SK-N-SH (cell line): Measurements from ENCODE around the gene ZNF609. TPM values are rescaled to one million over a fixed set of nuclear protein-coding genes. Genes with fewer than 3 reads are reported as not detected.

Source experiments
- CTCF ChIA-PET: fragments of 300-600, 350-600 bp; formaldehyde crosslinking; extraction: SDS; loops from one replicate; lab custom pipeline; 2021; lab: Yijun Ruan, JAX
- POLR2A ChIA-PET: fragments of 350-600 bp; sonication (Branson Sonifier 250); formaldehyde crosslinking; extraction: SDS; loops from one replicate; lab custom pipeline; 2020; ENCODE audit warnings: antibody characterized with exemption, inconsistent platforms; lab: Yijun Ruan, JAX
- DNase-seq: peaks from one replicate; pipeline ENCODE4 v3.0.0; 2012
- H2AFZ ChIP-seq: fragments of 200-600 bp; sonication (generic); 2 replicates; pipeline ENCODE4 v1.8.1; 2016; ENCODE audit warnings: antibody characterized with exemption, mild to moderate bottlenecking, low read depth
- H3F3A ChIP-seq: fragments of 200-600 bp; sonication (generic); replicated peaks from 2 replicates; pipeline ENCODE3; 2016; ENCODE audit warnings: antibody characterized with exemption, mild to moderate bottlenecking; ENCODE audit not compliant: insufficient read depth
- H3K27ac ChIP-seq, 2 experiments: fragments of 200-500 bp in 1 of 2; fragments of 200-600 bp in 1 of 2; sonication (Bioruptor generic) in 1 of 2; sonication (generic), shearing (Covaris generic) in 1 of 2; 2 replicates each; pipeline versions ENCODE4 v1.5.1 to v1.6.1; 2014 to 2016; ENCODE audit warnings: low read depth in 2 of 2, inconsistent platforms in 1 of 2, low read length in 1 of 2, mild to moderate bottlenecking in 1 of 2, mixed read lengths in 1 of 2
- H3K27me3 ChIP-seq: fragments of 200-600 bp; sonication (generic), shearing (Covaris generic); 2 replicates; pipeline ENCODE4 v1.6.1; 2016; ENCODE audit warnings: mixed run types; ENCODE audit not compliant: insufficient read depth
- H3K36me3 ChIP-seq, 2 experiments: fragments of 200-500 bp in 1 of 2; fragments of 200-600 bp in 1 of 2; sonication (Bioruptor generic) in 1 of 2; sonication (generic) in 1 of 2; replicated peaks in 1 of 2; 2 replicates each; pipeline versions ENCODE3 to v1.5.1; 2014 to 2016; ENCODE audit warnings: low read length in 1 of 2, mild to moderate bottlenecking in 1 of 2; ENCODE audit not compliant: insufficient read depth in 2 of 2, control insufficient read depth in 1 of 2
- H3K4me1 ChIP-seq, 2 experiments: fragments of 200-500 bp in 1 of 2; fragments of 200-600 bp in 1 of 2; sonication (Bioruptor generic) in 1 of 2; sonication (generic), shearing (Covaris generic) in 1 of 2; 2 replicates each; pipeline versions ENCODE4 v1.5.1 to v1.6.1; 2014 to 2016; ENCODE audit warnings: low read depth in 1 of 2, low read length in 1 of 2, mixed run types in 1 of 2; ENCODE audit not compliant: insufficient read depth in 2 of 2, control insufficient read depth in 1 of 2
- H3K4me2 ChIP-seq: fragments of 200-600 bp; sonication (generic), shearing (Covaris generic); 2 replicates; pipeline ENCODE4 v1.6.1; 2017; ENCODE audit warnings: mixed run types
- H3K4me3 ChIP-seq, 2 experiments: fragments of 200-500 bp in 1 of 2; fragments of 200-600 bp in 1 of 2; sonication (Bioruptor generic) in 1 of 2; sonication (generic), shearing (Covaris generic) in 1 of 2; 2 replicates each; pipeline versions ENCODE4 v1.5.1 to v1.8.1; 2014 to 2016; ENCODE audit warnings: low read depth in 2 of 2, inconsistent platforms in 1 of 2, low read length in 1 of 2, mild to moderate bottlenecking in 1 of 2, mixed read lengths in 1 of 2, moderate library complexity in 1 of 2
- H3K79me2 ChIP-seq: fragments of 200-600 bp; sonication (generic); 2 replicates; pipeline ENCODE4 v1.8.1; 2017; ENCODE audit warnings: mild to moderate bottlenecking; ENCODE audit not compliant: insufficient read depth
- H3K9ac ChIP-seq: fragments of 200-600 bp; sonication (generic); 2 replicates; pipeline ENCODE4 v1.6.1; 2017; ENCODE audit warnings: mixed run types
- H3K9me2 ChIP-seq: fragments of 200-600 bp; sonication (generic); 2 replicates; pipeline ENCODE4 v1.6.1; 2017; ENCODE audit warnings: mixed run types
- H3K9me3 ChIP-seq: fragments of 200-600 bp; sonication (generic); 2 replicates; pipeline ENCODE4 v1.6.1; 2017; ENCODE audit warnings: mixed run types, mild to moderate bottlenecking, moderate library complexity
- H4K20me1 ChIP-seq: fragments of 200-600 bp; sonication (generic); 2 replicates; pipeline ENCODE4 v1.6.1; 2017; ENCODE audit warnings: mild to moderate bottlenecking, mixed run types; ENCODE audit not compliant: insufficient read depth
- ELF1 ChIP-seq: IDR thresholded peaks from 2 replicates; pipeline ENCODE4 v1.4.0; 2012
- EP300 ChIP-seq, 2 experiments: IDR thresholded peaks; 2 replicates each; pipeline versions ENCODE4 v1.4.0 to v1.6.1; 2012; ENCODE audit warnings: borderline replicate concordance in 1 of 2, low read depth in 1 of 2, low read length in 1 of 2
- GABPA ChIP-seq: IDR thresholded peaks from 2 replicates; pipeline ENCODE4 v1.4.0; 2012; ENCODE audit warnings: low read depth, mild to moderate bottlenecking
- GATA2 ChIP-seq: sonication (generic); formaldehyde crosslinking; IDR thresholded peaks from 2 replicates; pipeline ENCODE4 v1.5.0; 2020; ENCODE audit warnings: mild to moderate bottlenecking, missing genetic modification reagents
- JUND ChIP-seq: IDR thresholded peaks from 2 replicates; pipeline ENCODE4 v1.4.0; 2012
- MXI1 ChIP-seq: IDR thresholded peaks from 2 replicates; pipeline ENCODE4 v1.6.1; 2012; ENCODE audit warnings: mild to moderate bottlenecking, low read depth, low read length, improper control_type of control experiment
- NFIC ChIP-seq: IDR thresholded peaks from 2 replicates; pipeline ENCODE4 v1.4.0; 2012; ENCODE audit warnings: borderline replicate concordance
- NRF1 ChIP-seq: IDR thresholded peaks from 2 replicates; pipeline ENCODE4 v1.6.1; 2012; ENCODE audit warnings: low read depth, mild to moderate bottlenecking, low read length
- RCOR1 ChIP-seq: fragments of 150-350 bp; IDR thresholded peaks from 2 replicates; pipeline ENCODE4 v1.6.1; 2017; ENCODE audit warnings: antibody characterized with exemption, low read length
- RXRA ChIP-seq: IDR thresholded peaks from 2 replicates; pipeline ENCODE4 v1.4.0; 2012; ENCODE audit warnings: low read depth, mild to moderate bottlenecking, borderline replicate concordance
- SMC3 ChIP-seq: IDR thresholded peaks from 2 replicates; pipeline ENCODE4 v1.6.1; 2012; ENCODE audit warnings: low read depth, low read length, improper control_type of control experiment
- TAF1 ChIP-seq: IDR thresholded peaks from 2 replicates; pipeline ENCODE4 v1.6.1; 2012; ENCODE audit warnings: low read depth, mild to moderate bottlenecking, low read length, moderate library complexity, borderline replicate concordance
- TCF12 ChIP-seq: IDR thresholded peaks from 2 replicates; pipeline ENCODE4 v1.4.0; 2012
- TEAD4 ChIP-seq: IDR thresholded peaks from 2 replicates; pipeline ENCODE4 v1.4.0; 2012; ENCODE audit warnings: mild to moderate bottlenecking, borderline replicate concordance; ENCODE audit not compliant: insufficient read depth
- YY1 ChIP-seq: IDR thresholded peaks from 2 replicates; pipeline ENCODE4 v1.4.0; 2012; ENCODE audit warnings: low read depth, mild to moderate bottlenecking
- WGBS: methylation state at CpG from one replicate; pipeline ENCODE4 v1.1.6; 2017; ENCODE audit warnings: low lambda C conversion rate; 5-methylcytosine and 5-hydroxymethylcytosine counted together
- polyA plus RNA-seq, 3 experiments: library from polyadenylated mRNA; depleted of rRNA; stranded (reverse); fragments of >200 nt; gene quantifications; 2 replicates each; pipeline ENCODE4 v1.2.3, GENCODE V29; 2012
- TF ChIP-seq, protein P1 (sequence below): IDR thresholded peaks from 2 replicates; pipeline ENCODE4; 2012
- TF ChIP-seq, protein P2 (sequence below): IDR thresholded peaks from 2 replicates; pipeline ENCODE4 v1.4.0; 2012; ENCODE audit warnings: low read depth
- TF ChIP-seq, protein P3 (sequence below): fragments of 150-350 bp; IDR thresholded peaks from 2 replicates; pipeline ENCODE4 v1.6.1; 2016; ENCODE audit warnings: mild to moderate bottlenecking, low read depth, low read length
- TF ChIP-seq, protein P4 (sequence below): IDR thresholded peaks from 2 replicates; pipeline ENCODE4 v1.4.0; 2012; ENCODE audit warnings: low read depth, borderline replicate concordance
- TF ChIP-seq, protein P5 (sequence below): fragments of 200-600 bp; sonication (generic); IDR thresholded peaks from 2 replicates; pipeline ENCODE4 v1.6.1; 2017; ENCODE audit warnings: antibody characterized with exemption, mild to moderate bottlenecking, moderate library complexity

ZNF609 gene
- polyA plus RNA-seq, 1 of the 3 experiments (the other 2 are of a cell fraction), result 12.6 TPM

DNA sequence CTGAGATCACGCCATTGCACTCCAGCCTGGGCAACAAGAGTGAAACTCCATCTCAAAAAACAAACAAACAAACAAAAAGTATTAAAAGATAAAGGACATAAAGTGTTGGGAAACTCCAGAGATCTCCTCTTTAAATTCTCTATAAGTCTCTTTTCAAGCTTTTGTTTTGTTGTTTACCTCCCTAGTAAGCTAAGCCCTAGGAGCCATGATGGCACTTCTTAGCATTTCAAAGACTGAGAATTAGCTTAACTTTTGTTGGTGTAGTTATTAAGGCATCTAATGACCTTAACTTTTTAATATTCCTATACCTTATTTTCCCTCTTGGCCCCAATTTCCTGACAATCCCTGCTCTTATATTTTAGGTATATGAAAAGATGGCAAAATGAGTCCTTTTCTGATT, 157.3 kb downstream of the ZNF609 start:
- Histone ChIP-seq H2AFZ (no peak overlapping the region), H4K20me1 (peaks cover 53% of the 10 kb centered on the region), H3K4me2 (no peak overlapping the region), H3K4me3 (no peak overlapping the region), H3K9me2 (no peaks in the 10 kb centered on the region), H3K9me3 (no peaks in the 10 kb centered on the region), H3K9ac (no peak overlapping the region), H3K27ac (no peak overlapping the region), H3K4me1 (peaks cover 19 to 36% of the 10 kb centered on the region in 2 experiments), H3K36me3 (no peaks in the 10 kb centered on the region), H3F3A (peaks cover 23% of the 10 kb centered on the region), H3K27me3 (no peaks in the 10 kb centered on the region), H3K79me2 (peaks cover 90% of the 10 kb centered on the region)
- TF ChIP-seq, protein P1, sequence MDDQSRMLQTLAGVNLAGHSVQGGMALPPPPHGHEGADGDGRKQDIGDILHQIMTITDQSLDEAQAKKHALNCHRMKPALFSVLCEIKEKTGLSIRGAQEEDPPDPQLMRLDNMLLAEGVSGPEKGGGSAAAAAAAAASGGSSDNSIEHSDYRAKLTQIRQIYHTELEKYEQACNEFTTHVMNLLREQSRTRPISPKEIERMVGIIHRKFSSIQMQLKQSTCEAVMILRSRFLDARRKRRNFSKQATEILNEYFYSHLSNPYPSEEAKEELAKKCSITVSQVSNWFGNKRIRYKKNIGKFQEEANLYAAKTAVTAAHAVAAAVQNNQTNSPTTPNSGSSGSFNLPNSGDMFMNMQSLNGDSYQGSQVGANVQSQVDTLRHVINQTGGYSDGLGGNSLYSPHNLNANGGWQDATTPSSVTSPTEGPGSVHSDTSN, result no peak
- TF ChIP-seq TCF12, result no peak
- TF ChIP-seq, protein P2, sequence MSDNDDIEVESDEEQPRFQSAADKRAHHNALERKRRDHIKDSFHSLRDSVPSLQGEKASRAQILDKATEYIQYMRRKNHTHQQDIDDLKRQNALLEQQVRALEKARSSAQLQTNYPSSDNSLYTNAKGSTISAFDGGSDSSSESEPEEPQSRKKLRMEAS, result no peak
- no peak for TF ChIP-seq GABPA
- TF ChIP-seq NRF1, result no peak
- TF ChIP-seq NFIC, result no peak
- TF ChIP-seq, protein P3, sequence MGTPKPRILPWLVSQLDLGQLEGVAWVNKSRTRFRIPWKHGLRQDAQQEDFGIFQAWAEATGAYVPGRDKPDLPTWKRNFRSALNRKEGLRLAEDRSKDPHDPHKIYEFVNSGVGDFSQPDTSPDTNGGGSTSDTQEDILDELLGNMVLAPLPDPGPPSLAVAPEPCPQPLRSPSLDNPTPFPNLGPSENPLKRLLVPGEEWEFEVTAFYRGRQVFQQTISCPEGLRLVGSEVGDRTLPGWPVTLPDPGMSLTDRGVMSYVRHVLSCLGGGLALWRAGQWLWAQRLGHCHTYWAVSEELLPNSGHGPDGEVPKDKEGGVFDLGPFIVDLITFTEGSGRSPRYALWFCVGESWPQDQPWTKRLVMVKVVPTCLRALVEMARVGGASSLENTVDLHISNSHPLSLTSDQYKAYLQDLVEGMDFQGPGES, result no peak
- no peak for TF ChIP-seq SMC3
- 96% methylated on average over 1 of the region's 1 CpG for WGBS
- POLR2A ChIA-PET, result no interaction called here
- no peak for DNase-seq
- CTCF ChIA-PET, result no interaction called here

DNA sequence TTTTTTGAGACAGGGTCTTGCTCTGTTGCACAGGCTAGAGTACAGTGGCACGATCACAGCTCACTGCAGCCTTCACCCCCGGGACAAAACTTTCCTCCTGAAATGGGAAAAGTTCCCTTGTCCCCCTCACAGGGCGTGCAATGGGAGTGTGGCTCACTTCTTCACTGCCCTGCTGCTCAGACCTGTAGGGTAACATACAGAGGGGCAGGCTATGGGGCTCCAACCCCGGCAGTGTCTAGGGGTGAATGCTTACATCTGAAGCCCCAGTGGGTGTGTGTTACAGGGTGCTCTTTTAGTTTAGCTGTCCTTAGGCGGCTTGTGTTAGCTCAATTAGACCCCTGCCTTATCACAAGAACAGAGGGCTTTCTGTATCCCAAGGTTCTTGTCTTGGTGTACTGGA, 157.8 kb downstream of the ZNF609 start:
- peaks cover 51% of the 10 kb centered on the region for H4K20me1 ChIP-seq
- peaks cover 23% of the 10 kb centered on the region for H3F3A ChIP-seq
- H3K36me3 ChIP-seq, result peaks cover 0 to 1% of the 10 kb centered on the region in 2 experiments
- no peak for DNase-seq
- no peak overlapping the region for H2AFZ ChIP-seq
- H3K9ac ChIP-seq, result no peak overlapping the region
- 97% methylated on average over 5 of the region's 5 CpGs for WGBS
- no peaks in the 10 kb centered on the region for H3K27me3 ChIP-seq
- peaks cover 90% of the 10 kb centered on the region for H3K79me2 ChIP-seq
- H3K4me3 ChIP-seq, result no peak overlapping the region
- no peaks in the 10 kb centered on the region for H3K9me3 ChIP-seq
- no peak overlapping the region for H3K4me2 ChIP-seq
- POLR2A ChIA-PET, result no interaction called here
- H3K4me1 ChIP-seq, result peaks cover 22 to 40% of the 10 kb centered on the region in 2 experiments
- CTCF ChIA-PET, result no interaction called here
- no peak overlapping the region for H3K27ac ChIP-seq
- H3K9me2 ChIP-seq, result no peaks in the 10 kb centered on the region
- TF ChIP-seq, protein P4, sequence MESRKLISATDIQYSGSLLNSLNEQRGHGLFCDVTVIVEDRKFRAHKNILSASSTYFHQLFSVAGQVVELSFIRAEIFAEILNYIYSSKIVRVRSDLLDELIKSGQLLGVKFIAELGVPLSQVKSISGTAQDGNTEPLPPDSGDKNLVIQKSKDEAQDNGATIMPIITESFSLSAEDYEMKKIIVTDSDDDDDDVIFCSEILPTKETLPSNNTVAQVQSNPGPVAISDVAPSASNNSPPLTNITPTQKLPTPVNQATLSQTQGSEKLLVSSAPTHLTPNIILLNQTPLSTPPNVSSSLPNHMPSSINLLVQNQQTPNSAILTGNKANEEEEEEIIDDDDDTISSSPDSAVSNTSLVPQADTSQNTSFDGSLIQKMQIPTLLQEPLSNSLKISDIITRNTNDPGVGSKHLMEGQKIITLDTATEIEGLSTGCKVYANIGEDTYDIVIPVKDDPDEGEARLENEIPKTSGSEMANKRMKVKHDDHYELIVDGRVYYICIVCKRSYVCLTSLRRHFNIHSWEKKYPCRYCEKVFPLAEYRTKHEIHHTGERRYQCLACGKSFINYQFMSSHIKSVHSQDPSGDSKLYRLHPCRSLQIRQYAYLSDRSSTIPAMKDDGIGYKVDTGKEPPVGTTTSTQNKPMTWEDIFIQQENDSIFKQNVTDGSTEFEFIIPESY, result no peak
- TF ChIP-seq RCOR1 (no peak), NRF1 (no peak), EP300 (IDR thresholded peaks at IDR 0.05; ENCODE audit: borderline replicate concordance in 1 of 2, low read depth in 1 of 2, low read length in 1 of 2) (no peak), NFIC (no peak), TAF1 (no peak), TCF12 (no peak), MXI1 (no peak), RXRA (no peak), TEAD4 (no peak), JUND (no peak), ELF1 (no peak), YY1 (no peak), GATA2 (no peak)
- TF ChIP-seq, protein P5, sequence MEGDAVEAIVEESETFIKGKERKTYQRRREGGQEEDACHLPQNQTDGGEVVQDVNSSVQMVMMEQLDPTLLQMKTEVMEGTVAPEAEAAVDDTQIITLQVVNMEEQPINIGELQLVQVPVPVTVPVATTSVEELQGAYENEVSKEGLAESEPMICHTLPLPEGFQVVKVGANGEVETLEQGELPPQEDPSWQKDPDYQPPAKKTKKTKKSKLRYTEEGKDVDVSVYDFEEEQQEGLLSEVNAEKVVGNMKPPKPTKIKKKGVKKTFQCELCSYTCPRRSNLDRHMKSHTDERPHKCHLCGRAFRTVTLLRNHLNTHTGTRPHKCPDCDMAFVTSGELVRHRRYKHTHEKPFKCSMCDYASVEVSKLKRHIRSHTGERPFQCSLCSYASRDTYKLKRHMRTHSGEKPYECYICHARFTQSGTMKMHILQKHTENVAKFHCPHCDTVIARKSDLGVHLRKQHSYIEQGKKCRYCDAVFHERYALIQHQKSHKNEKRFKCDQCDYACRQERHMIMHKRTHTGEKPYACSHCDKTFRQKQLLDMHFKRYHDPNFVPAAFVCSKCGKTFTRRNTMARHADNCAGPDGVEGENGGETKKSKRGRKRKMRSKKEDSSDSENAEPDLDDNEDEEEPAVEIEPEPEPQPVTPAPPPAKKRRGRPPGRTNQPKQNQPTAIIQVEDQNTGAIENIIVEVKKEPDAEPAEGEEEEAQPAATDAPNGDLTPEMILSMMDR, result no peak
- TF ChIP-seq, protein P3, result no peak
